GM23338 (cell line): ENCODE results near the gene TNS4. TPM values are rescaled to one million over a fixed set of nuclear protein-coding genes. Genes with fewer than 3 reads are reported as not detected.

Experiments
- ATAC-seq: fragments of 200-7000 bp; cut with Tn5 transposase; 3 replicates; pipeline ENCODE4 v1.9.1; 2020
- DNase-seq: peaks from one replicate; pipeline ENCODE4 v3.0.0-alpha.2; 2015; ENCODE audit warnings: low spot score
- H2AFZ ChIP-seq: fragments of 200-600 bp; sonication (generic); 2 replicates; pipeline ENCODE4 v1.8.0; 2016; ENCODE audit warnings: antibody characterized with exemption, mild to moderate bottlenecking, moderate library complexity
- H3F3A ChIP-seq: fragments of 200-600 bp; sonication (generic); replicated peaks from 2 replicates; pipeline ENCODE4 v1.8.0; 2017; ENCODE audit warnings: antibody characterized with exemption, mixed run types, low read depth
- H3K27ac ChIP-seq: fragments of 200-600 bp; sonication (generic); 2 replicates; pipeline ENCODE4 v1.6.1; 2016; ENCODE audit warnings: low read depth
- H3K27me3 ChIP-seq: fragments of 200-600 bp; sonication (generic); 2 replicates; pipeline ENCODE4 v1.8.0; 2016; ENCODE audit warnings: mild to moderate bottlenecking, mixed run types, moderate library complexity; ENCODE audit not compliant: insufficient read depth
- H3K36me3 ChIP-seq: fragments of 200-600 bp; sonication (generic); 2 replicates; pipeline ENCODE4 v1.8.0; 2016; ENCODE audit warnings: mild to moderate bottlenecking; ENCODE audit not compliant: insufficient read depth
- H3K4me1 ChIP-seq: fragments of 200-600 bp; sonication (generic); 2 replicates; pipeline ENCODE4 v1.8.0; 2016; ENCODE audit warnings: mild to moderate bottlenecking, moderate library complexity; ENCODE audit not compliant: insufficient read depth
- H3K4me2 ChIP-seq: fragments of 200-600 bp; sonication (generic); 2 replicates; pipeline ENCODE4 v1.7.1; 2017; ENCODE audit warnings: mixed run types
- H3K4me3 ChIP-seq: fragments of 200-600 bp; sonication (generic); 2 replicates; pipeline ENCODE4 v1.6.1; 2016; ENCODE audit warnings: mixed run types
- H3K79me2 ChIP-seq: fragments of 200-600 bp; sonication (generic); replicated peaks from 2 replicates; pipeline ENCODE4 v1.8.0; 2017; ENCODE audit warnings: mild to moderate bottlenecking; ENCODE audit not compliant: insufficient read depth
- H3K9me2 ChIP-seq: fragments of 200-600 bp; sonication (generic); 2 replicates; pipeline ENCODE4 v1.8.0; 2017; ENCODE audit not compliant: insufficient read depth
- H4K20me1 ChIP-seq: fragments of 200-600 bp; sonication (generic); replicated peaks from 2 replicates; pipeline ENCODE4 v1.8.0; 2017; ENCODE audit warnings: mild to moderate bottlenecking; ENCODE audit not compliant: insufficient read depth
- H3K27ac Mint-ChIP-seq: 2 replicates; pipeline ENCODE4 v1.8.0; 2020; ENCODE audit warnings: inconsistent platforms, mild to moderate bottlenecking, moderate library complexity, mixed read lengths
- H3K27me3 Mint-ChIP-seq: 3 replicates; pipeline ENCODE4 v1.8.0; 2022; ENCODE audit warnings: low read depth, mild to moderate bottlenecking, moderate library complexity, mixed read lengths, inconsistent platforms; ENCODE audit not compliant: insufficient read depth, poor library complexity
- H3K36me3 Mint-ChIP-seq: 3 replicates; pipeline ENCODE4 v1.8.0; 2021; ENCODE audit warnings: low read depth, mild to moderate bottlenecking, inconsistent platforms, moderate library complexity, mixed read lengths
- H3K4me1 Mint-ChIP-seq: 3 replicates; pipeline ENCODE4 v1.8.0; 2020; ENCODE audit warnings: mild to moderate bottlenecking, inconsistent platforms, mixed read lengths
- H3K4me3 Mint-ChIP-seq: 3 replicates; pipeline ENCODE4 v1.8.0; 2021; ENCODE audit warnings: moderate library complexity, mild to moderate bottlenecking, inconsistent platforms, mixed read lengths
- H3K9me3 Mint-ChIP-seq: 3 replicates; pipeline ENCODE4 v1.8.0; 2020; ENCODE audit warnings: moderate library complexity, mild to moderate bottlenecking, inconsistent platforms, mixed read lengths
- CREB1 ChIP-seq: fragments of 250-450 bp; sonication (Bioruptor Pico); IDR thresholded peaks from 2 replicates; pipeline ENCODE4 v1.5.0; 2020; ENCODE audit warnings: low read depth, mild to moderate bottlenecking, moderate library complexity
- EZH2 ChIP-seq: fragments of 200-600 bp; sonication (generic); IDR thresholded peaks from one replicate; pipeline ENCODE4 v1.8.0; 2017; ENCODE audit warnings: antibody characterized with exemption, mild to moderate bottlenecking, low read depth; ENCODE audit not compliant: unreplicated experiment
- EZH2phosphoT487 ChIP-seq: fragments of 200-600 bp; sonication (generic); IDR thresholded peaks from one replicate; pipeline ENCODE4 v1.8.1; 2018; ENCODE audit warnings: antibody characterized with exemption; ENCODE audit not compliant: unreplicated experiment
- JUNB ChIP-seq: IDR thresholded peaks from one replicate; pipeline ENCODE4 v1.6.1; 2016; ENCODE audit warnings: antibody characterized with exemption; ENCODE audit not compliant: unreplicated experiment
- NANOG ChIP-seq: IDR thresholded peaks from 2 replicates; pipeline ENCODE4 v1.6.1; 2016; ENCODE audit warnings: antibody characterized with exemption, borderline replicate concordance
- POLR2AphosphoS5 ChIP-seq: IDR thresholded peaks from 2 replicates; pipeline ENCODE4 v1.6.1; 2016; ENCODE audit warnings: antibody characterized with exemption, low read depth
- REST ChIP-seq: IDR thresholded peaks from one replicate; pipeline ENCODE4 v1.6.1; 2018; ENCODE audit warnings: antibody characterized with exemption; ENCODE audit not compliant: unreplicated experiment
- STAT1 ChIP-seq: IDR thresholded peaks from one replicate; pipeline ENCODE4 v1.6.1; 2016; ENCODE audit warnings: antibody characterized with exemption; ENCODE audit not compliant: unreplicated experiment
- ZNF114 ChIP-seq: fragments of 250-450 bp; sonication (Bioruptor Pico); IDR thresholded peaks from 2 replicates; pipeline ENCODE4 v1.5.0; 2020; ENCODE audit warnings: mild to moderate bottlenecking, moderate library complexity
- ZNF331 ChIP-seq: fragments of 250-450 bp; sonication (Bioruptor Pico); IDR thresholded peaks from 2 replicates; pipeline ENCODE4 v1.5.0; 2020; ENCODE audit warnings: low read depth, mild to moderate bottlenecking, moderate library complexity
- ZNF462 ChIP-seq: fragments of 250-450 bp; sonication (Bioruptor Pico); IDR thresholded peaks from 2 replicates; pipeline ENCODE4 v1.5.0; 2020; ENCODE audit warnings: mild to moderate bottlenecking, moderate library complexity
- polyA plus RNA-seq: library from polyadenylated mRNA; unstranded; fragments of >200 nt; fragmentation: Nextera tagmentation; extraction: Ambion mirVana; gene quantifications from 2 replicates; pipeline ENCODE4 v1.2.1, GENCODE V29; 2016
- total RNA-seq: library from RNA; depleted of rRNA; stranded (reverse); fragments of >200 nt; shearing (Covaris generic); gene quantifications from 2 replicates; pipeline ENCODE4 v1.2.3, GENCODE V29; 2014
- TF ChIP-seq, protein P1 (sequence below): IDR thresholded peaks from 2 replicates; pipeline ENCODE4 v1.6.1; 2016; ENCODE audit warnings: antibody characterized with exemption

The TNS4 gene
- total and polyA plus RNA-seq, 2 experiments from 2014 or later = 0.31 to 4.9 TPM

DNA sequence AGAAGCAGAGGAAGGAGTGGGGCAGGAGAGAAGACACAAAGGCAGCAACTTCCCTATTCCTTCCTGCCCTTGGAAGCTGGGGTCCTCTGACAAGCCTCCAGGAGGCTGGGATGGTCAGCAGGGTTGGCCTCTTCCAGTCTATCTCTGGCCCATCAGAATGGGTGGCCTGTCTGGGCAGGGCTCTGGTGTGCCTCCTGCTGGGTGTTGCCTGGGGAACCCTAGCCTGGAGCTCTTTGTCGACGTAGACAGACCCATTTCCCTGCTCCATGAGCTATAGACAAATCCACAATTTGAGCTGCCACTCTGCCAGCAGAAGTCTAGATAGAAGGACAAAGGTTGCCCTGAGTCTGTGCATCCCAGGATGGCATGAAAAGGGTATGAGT lies 46.8 kb downstream of the TNS4 start (continued):
- TF ChIP-seq STAT1 = no peak
- TF ChIP-seq POLR2AphosphoS5 = no peak
- TF ChIP-seq EZH2 = no peak
- TF ChIP-seq JUNB = no peak
- no peak for TF ChIP-seq NANOG
- TF ChIP-seq CREB1 = no peak

DNA sequence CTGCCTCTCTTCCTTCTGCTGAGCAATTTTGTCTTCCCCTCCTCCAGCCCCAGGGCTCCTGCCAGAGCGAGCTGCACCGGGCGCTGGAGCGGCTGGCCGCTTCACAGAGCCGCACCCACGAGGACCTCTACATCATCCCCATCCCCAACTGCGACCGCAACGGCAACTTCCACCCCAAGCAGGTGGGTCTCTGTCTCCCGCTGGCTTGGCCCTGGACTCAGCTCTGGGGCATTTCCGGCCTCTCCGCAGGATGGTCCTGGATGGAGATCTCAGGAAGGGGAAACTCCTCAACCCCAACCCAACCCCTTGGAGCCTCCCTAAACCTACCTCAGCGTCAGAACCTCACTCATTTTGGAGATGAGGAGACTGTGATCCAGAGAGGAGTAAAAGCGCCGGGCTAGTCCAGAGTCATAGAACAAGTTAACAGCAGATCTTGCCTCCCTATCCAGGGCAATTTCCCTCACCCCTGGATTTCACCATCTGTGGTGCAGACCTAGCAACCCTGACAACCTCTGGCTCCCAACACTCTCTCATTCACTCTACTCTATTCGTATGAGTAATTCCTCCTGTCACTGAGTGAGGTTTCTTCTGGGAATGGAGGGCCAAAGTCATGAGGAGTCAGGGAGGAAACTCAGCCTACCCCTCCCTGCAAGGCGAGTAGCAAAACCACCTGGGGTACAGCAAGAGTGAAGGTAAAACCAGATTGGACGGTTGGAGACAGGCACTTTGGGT lies 47.4 kb downstream of the TNS4 start:
- H3K9me3 Mint-ChIP-seq = no peaks in the 10 kb centered on the region
- Histone ChIP-seq H4K20me1 (no peaks in the 10 kb centered on the region), H3K79me2 (peaks cover 28% of the 10 kb centered on the region), H3K27ac (no peak overlapping the region), H3F3A (no peaks in the 10 kb centered on the region), H3K4me2 (no peak overlapping the region), H3K4me3 (no peak overlapping the region), H2AFZ (no peak overlapping the region), H3K9me2 (no peaks in the 10 kb centered on the region), H3K4me1 (peaks cover 11% of the 10 kb centered on the region), H3K27me3 (no peaks in the 10 kb centered on the region), H3K36me3 (peaks cover 7% of the 10 kb centered on the region; the same call in 1 of the 2 replicates)
- DNase-seq (no peak), ATAC-seq (no peak)
- H3K4me3 Mint-ChIP-seq = no peak overlapping the region
- H3K4me1 Mint-ChIP-seq = peaks cover 22% of the 10 kb centered on the region
- peaks cover 53% of the 10 kb centered on the region for H3K36me3 Mint-ChIP-seq
- H3K27ac Mint-ChIP-seq = no peak overlapping the region
- H3K27me3 Mint-ChIP-seq = peaks cover 20% of the 10 kb centered on the region
- TF ChIP-seq STAT1 (no peak), JUNB (no peak), ZNF114 (CRISPR knock-in tag) (no peak), POLR2AphosphoS5 (no peak), NANOG (no peak), EZH2 (no peak), REST (no peak), ZNF462 (no peak), ZNF331 (CRISPR knock-in tag) (no peak), EZH2phosphoT487 (no peak), CREB1 (no peak)
- TF ChIP-seq, protein P1, sequence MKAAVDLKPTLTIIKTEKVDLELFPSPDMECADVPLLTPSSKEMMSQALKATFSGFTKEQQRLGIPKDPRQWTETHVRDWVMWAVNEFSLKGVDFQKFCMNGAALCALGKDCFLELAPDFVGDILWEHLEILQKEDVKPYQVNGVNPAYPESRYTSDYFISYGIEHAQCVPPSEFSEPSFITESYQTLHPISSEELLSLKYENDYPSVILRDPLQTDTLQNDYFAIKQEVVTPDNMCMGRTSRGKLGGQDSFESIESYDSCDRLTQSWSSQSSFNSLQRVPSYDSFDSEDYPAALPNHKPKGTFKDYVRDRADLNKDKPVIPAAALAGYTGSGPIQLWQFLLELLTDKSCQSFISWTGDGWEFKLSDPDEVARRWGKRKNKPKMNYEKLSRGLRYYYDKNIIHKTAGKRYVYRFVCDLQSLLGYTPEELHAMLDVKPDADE = no peak
